MM.1S (cell line): ENCODE measurements around the gene TSPAN9.

Source experiments
- DNase-seq: peaks from one replicate; pipeline ENCODE4 v3.0.0-alpha.2; 2015
- H2AFZ ChIP-seq: fragments of 300-600 bp; sonication (generic); 2 replicates; pipeline ENCODE4 v1.6.0; 2016; ENCODE audit warnings: antibody characterized with exemption, low read length
- H3F3A ChIP-seq: fragments of 300-600 bp; sonication (generic); 2 replicates; pipeline ENCODE4 v1.6.1; 2016; ENCODE audit warnings: mild to moderate bottlenecking, antibody characterized with exemption, low read length, moderate library complexity, mixed read lengths; ENCODE audit not compliant: insufficient read depth
- H3K27ac ChIP-seq: fragments of 300-600 bp; sonication (generic); 2 replicates; pipeline ENCODE4 v1.5.1; 2016; ENCODE audit warnings: mild to moderate bottlenecking, low read length
- H3K27me3 ChIP-seq: fragments of 300-600 bp; sonication (generic); replicated peaks from 2 replicates; pipeline ENCODE4 v1.6.0; 2016; ENCODE audit warnings: low read length; ENCODE audit not compliant: insufficient read depth
- H3K36me3 ChIP-seq: fragments of 300-600 bp; sonication (generic); replicated peaks from 2 replicates; pipeline ENCODE4 v1.6.1; 2016; ENCODE audit warnings: mild to moderate bottlenecking, low read length, mixed read lengths; ENCODE audit not compliant: insufficient read depth
- H3K4me1 ChIP-seq: fragments of 300-600 bp; sonication (generic); 2 replicates; pipeline ENCODE4 v1.6.1; 2016; ENCODE audit warnings: low read length, mixed read lengths
- H3K4me2 ChIP-seq: fragments of 300-600 bp; sonication (generic); 2 replicates; pipeline ENCODE4 v1.6.0; 2016; ENCODE audit warnings: low read depth, low read length
- H3K4me3 ChIP-seq: fragments of 300-600 bp; sonication (generic); 2 replicates; pipeline ENCODE4 v1.5.1; 2016; ENCODE audit warnings: low read length, mixed read lengths
- H3K79me2 ChIP-seq: fragments of 300-600 bp; sonication (generic); 2 replicates; pipeline ENCODE4 v1.6.1; 2016; ENCODE audit warnings: mixed run types, low read length, mixed read lengths
- H3K9ac ChIP-seq: fragments of 300-600 bp; sonication (generic); 2 replicates; pipeline ENCODE4 v1.6.1; 2016; ENCODE audit warnings: low read length, mixed read lengths
- H3K9me2 ChIP-seq: fragments of 300-600 bp; sonication (generic); replicated peaks from 2 replicates; pipeline ENCODE4 v1.6.1; 2016; ENCODE audit warnings: mild to moderate bottlenecking, low read length, mixed read lengths; ENCODE audit not compliant: insufficient read depth
- H3K9me3 ChIP-seq: fragments of 300-600 bp; sonication (generic); replicated peaks from 2 replicates; pipeline ENCODE4 v1.6.1; 2016; ENCODE audit warnings: mild to moderate bottlenecking, low read length, mixed read lengths; ENCODE audit not compliant: insufficient read depth
- H4K20me1 ChIP-seq: fragments of 300-600 bp; sonication (generic); 2 replicates; pipeline ENCODE4 v1.6.1; 2016; ENCODE audit warnings: mild to moderate bottlenecking, low read length, moderate library complexity, mixed read lengths; ENCODE audit not compliant: insufficient read depth
- EZH2 ChIP-seq: fragments of 300-600 bp; sonication (generic); optimal IDR thresholded peaks from 2 replicates; pipeline ENCODE3; 2017; ENCODE audit warnings: low read depth, mild to moderate bottlenecking, antibody characterized with exemption, low read length, mixed read lengths
- EZH2phosphoT487 ChIP-seq: fragments of 300-600 bp; sonication (generic); IDR thresholded peaks from 2 replicates; pipeline ENCODE4 v1.6.1; 2018; ENCODE audit warnings: antibody characterized with exemption, low read length
- TF ChIP-seq, protein P1 (sequence below): fragments of 300-600 bp; sonication (generic); IDR thresholded peaks from 2 replicates; pipeline ENCODE4 v1.5.1; 2016; ENCODE audit warnings: antibody characterized with exemption, low read length, mixed read lengths

Gene TSPAN9

DNA sequence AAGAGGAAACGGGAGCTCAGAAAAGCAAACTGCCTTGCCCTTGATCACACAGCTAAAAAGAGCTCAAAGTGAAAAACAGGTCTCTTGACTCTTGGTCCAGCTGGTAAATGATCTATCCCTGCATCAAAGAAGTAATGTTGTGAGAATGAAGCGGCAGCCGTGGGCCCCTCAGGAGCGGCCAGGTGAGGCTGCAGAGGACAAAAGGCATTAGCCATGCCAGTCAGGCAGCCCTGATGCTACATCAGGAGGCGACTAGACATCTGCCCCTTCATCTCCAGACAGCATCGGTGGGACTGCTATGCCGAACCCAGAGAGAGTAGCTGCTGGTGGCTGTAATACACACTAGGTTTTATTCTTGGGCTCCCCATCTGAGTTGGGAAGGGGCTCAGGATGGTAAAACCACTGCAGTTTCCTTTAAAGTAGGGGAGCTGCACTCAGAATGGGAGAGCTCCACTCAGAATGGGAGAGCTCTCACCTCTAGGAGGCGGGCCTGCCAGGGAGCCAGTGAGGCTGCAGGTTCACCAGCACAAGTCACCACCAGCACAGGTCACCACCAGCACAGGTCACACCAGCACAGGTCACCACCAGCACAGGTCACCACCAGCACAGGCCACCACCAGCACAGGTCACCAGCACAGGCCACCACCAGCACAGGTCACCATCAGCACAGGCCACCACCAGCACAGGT lies 120.1 kb downstream of the TSPAN9 start:
- Histone ChIP-seq H4K20me1 (no peaks in the 10 kb centered on the region), H3K4me3 (no peak overlapping the region), H2AFZ (no peak overlapping the region), H3K4me2 (no peak overlapping the region), H3K27ac (no peak overlapping the region), H3K36me3 (no peaks in the 10 kb centered on the region), H3K4me1 (no peaks in the 10 kb centered on the region), H3F3A (no peaks in the 10 kb centered on the region), H3K79me2 (no peaks in the 10 kb centered on the region), H3K27me3 (peaks cover 82% of the 10 kb centered on the region), H3K9ac (no peak overlapping the region), H3K9me3 (no peaks in the 10 kb centered on the region), H3K9me2 (no peaks in the 10 kb centered on the region)
- DNase-seq, result no peak
- TF ChIP-seq, protein P1, sequence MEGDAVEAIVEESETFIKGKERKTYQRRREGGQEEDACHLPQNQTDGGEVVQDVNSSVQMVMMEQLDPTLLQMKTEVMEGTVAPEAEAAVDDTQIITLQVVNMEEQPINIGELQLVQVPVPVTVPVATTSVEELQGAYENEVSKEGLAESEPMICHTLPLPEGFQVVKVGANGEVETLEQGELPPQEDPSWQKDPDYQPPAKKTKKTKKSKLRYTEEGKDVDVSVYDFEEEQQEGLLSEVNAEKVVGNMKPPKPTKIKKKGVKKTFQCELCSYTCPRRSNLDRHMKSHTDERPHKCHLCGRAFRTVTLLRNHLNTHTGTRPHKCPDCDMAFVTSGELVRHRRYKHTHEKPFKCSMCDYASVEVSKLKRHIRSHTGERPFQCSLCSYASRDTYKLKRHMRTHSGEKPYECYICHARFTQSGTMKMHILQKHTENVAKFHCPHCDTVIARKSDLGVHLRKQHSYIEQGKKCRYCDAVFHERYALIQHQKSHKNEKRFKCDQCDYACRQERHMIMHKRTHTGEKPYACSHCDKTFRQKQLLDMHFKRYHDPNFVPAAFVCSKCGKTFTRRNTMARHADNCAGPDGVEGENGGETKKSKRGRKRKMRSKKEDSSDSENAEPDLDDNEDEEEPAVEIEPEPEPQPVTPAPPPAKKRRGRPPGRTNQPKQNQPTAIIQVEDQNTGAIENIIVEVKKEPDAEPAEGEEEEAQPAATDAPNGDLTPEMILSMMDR, result no peak
- TF ChIP-seq EZH2 (no peak), EZH2phosphoT487 (no peak)

DNA sequence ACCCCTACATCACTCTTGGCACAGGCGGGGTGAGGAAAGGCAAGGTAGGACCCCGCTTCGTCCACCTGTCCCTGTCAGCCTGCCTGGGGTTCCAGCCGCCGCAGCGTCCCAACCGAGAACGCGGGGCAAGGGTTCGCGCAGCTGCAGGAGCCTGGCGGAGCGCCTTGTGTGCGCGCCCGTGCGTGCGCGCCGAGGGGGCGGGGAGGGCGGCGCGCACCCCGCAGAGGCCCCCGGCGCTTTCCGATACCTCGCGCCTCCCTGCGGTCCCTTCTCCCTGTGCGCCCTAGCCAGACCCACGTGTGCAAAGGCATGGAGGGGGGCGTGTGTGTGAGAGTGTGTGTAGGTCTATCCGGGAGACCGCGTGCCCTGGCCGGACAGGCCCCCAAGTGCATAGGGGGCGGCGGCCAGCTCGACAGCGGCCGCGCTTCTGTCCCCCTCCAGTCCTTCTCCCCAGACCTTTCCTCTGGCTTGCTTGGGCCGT lies 122.4 kb downstream of the TSPAN9 start:
- H3K36me3 ChIP-seq, result no peaks in the 10 kb centered on the region
- H3F3A ChIP-seq, result no peaks in the 10 kb centered on the region
- no peaks in the 10 kb centered on the region for H3K9me2 ChIP-seq
- H3K4me2 ChIP-seq, result no peak overlapping the region
- TF ChIP-seq, protein P1, result no peak
- TF ChIP-seq EZH2 (no peak), EZH2phosphoT487 (no peak)
- H2AFZ ChIP-seq, result no peak overlapping the region
- H3K4me3 ChIP-seq, result no peak overlapping the region
- peaks cover 82% of the 10 kb centered on the region for H3K27me3 ChIP-seq
- H3K9ac ChIP-seq, result no peak overlapping the region
- no peak overlapping the region for H3K27ac ChIP-seq
- no peaks in the 10 kb centered on the region for H3K4me1 ChIP-seq
- H3K79me2 ChIP-seq, result no peaks in the 10 kb centered on the region
- no peak for DNase-seq
- H4K20me1 ChIP-seq, result no peaks in the 10 kb centered on the region
- no peaks in the 10 kb centered on the region for H3K9me3 ChIP-seq

DNA sequence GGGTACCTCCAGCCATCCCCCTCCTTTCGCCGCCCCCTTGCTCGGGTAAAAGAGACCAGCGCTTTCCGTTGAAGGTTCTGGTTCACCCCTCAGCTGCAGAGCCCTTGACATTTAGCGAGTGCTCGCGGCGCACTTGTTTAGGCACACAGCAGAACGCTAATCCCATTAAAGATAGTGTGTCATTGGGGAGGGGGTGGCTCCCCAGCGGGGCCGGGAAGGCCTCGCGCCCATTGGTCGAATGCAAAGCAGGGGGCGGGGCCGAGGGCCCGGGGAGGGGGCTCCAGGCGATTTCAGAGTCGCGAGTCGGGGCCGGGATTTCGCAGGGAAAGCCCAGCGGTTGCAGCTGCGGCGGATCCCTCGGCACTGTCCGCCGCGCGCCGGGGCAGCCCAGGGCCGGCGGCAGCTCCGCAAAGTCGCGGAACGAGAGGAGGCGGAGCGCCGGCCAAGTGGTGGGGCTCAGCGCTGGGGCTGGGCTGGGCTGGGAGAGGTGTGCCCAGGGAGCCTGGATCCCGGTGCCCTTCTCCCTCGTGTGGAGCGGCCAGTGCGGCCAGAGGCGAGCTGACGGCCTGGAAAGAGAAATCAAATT lies 122.9 kb downstream of the TSPAN9 start:
- Histone ChIP-seq H3K4me2 (no peak overlapping the region), H3K9me2 (no peaks in the 10 kb centered on the region), H3K27me3 (peaks cover 82% of the 10 kb centered on the region), H3K4me1 (no peaks in the 10 kb centered on the region), H4K20me1 (no peaks in the 10 kb centered on the region), H3K9ac (no peak overlapping the region), H3K79me2 (no peaks in the 10 kb centered on the region), H3K36me3 (no peaks in the 10 kb centered on the region), H3K27ac (no peak overlapping the region), H3K9me3 (no peaks in the 10 kb centered on the region), H3K4me3 (no peak overlapping the region), H3F3A (no peaks in the 10 kb centered on the region), H2AFZ (no peak overlapping the region)
- TF ChIP-seq, protein P1, result no peak
- DNase-seq, result no peak
